Activated CD4-positive, alpha-beta T cell treated with anti-CD3 and anti-CD28 coated beads for 4 hours (primary cell): ENCODE results near the gene RNF213.
"Not testable (repeated sequence)": the region's sequence is repeated elsewhere in the genome, so short reads cannot be mapped to it uniquely, and the experiment has no call there.

ENCODE experiments used
- DNase-seq, 2 donors: peaks; one replicate each; pipeline ENCODE4 v3.0.0-alpha.2; 2020

The RNF213 gene

DNA sequence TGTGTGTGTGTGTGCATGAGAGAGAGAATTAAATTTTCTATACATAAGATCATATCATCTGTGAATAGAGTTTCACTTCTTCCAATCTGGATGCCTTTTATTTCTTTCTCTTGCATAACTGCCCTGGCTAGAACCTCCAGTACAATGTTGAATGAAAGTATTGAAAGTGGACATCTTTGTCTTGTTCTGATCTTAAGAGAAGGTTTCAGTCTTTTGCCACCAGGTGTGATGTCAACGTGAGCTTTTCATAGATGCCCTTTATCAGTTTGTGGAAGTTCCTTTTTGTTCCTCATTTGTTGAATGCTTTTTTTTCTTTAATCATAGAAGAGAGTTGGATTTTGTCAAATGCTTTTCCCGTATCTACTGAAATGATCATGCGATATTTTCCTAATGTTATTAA is 63.3 kb downstream of the RNF213 start:
- no peak for DNase-seq

DNA sequence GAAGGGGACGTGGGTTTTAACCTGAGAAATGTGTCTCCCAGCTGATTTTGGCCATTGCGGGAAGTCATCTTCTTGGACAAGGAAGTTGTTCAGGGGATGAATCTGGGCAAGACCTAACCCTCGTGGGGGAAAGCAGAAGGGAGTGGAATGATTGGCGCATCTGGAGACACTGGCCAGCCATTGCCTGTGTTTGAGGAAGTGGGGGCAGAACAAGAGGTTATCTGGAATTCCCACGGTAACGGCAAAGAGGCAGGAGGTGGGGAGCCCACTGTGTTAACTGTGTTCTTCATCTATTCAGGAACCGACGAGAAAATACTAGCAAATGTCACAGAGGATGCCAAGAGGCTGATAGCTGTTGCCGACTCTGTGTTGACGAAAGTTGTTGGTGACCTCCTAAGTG is 66.9 kb downstream of the RNF213 start:
- DNase-seq: no peak

DNA sequence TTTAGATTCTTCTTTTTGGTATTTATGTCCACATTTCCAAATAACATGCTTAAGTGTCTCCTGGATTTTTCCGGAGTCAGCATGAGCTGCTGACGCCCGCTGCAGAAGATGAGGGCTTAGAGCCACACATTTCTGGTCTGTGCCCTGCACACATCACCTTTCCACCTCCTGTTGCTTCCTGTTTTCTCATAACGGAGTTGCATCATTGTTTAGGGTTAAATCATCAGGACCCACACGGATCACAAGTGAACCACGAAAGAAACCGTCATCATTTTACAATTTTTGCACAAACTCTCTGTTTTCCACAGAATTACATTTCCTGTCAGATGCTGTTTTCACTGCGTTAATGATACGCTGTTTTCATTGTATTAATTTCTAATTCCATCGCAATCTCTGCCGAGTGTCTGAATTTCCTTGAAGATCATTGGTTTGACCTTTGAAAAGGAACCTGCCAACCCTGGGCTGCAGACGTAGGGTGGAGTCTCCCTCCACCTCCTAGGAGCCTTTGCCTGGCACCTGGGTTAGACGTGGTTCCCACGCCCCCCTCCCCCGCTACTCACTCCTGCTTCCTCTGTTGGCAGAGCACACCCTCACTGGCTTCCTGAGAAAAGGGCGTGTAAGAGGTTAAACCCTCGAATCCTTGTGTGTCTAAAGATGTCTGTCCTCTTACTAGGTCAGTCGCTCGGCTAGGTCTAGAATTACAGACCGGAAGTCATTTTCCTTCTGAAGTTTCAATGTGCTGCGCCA is 68.2 kb downstream of the RNF213 start:
- DNase-seq: no peak

DNA sequence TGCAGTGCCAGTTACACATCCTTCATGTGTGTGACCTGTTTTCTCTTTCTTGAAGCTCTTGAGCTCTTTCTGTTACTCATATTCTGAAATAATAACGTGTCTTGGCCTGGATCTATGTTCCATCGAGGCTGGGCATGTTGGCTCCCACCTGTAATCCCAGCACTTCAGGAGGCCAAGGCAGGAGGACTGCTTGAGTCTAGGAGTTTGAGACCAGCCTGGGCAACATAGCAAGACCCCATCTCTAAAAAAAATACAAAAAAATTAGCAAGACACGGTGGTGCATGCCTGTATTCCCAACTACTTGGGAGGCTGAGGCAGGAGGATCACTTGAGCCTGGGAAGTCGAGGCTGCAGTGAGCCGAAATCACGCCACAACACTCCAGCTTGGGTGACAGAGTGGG is 68.8 kb downstream of the RNF213 start:
- not testable (repeated sequence) for DNase-seq

DNA sequence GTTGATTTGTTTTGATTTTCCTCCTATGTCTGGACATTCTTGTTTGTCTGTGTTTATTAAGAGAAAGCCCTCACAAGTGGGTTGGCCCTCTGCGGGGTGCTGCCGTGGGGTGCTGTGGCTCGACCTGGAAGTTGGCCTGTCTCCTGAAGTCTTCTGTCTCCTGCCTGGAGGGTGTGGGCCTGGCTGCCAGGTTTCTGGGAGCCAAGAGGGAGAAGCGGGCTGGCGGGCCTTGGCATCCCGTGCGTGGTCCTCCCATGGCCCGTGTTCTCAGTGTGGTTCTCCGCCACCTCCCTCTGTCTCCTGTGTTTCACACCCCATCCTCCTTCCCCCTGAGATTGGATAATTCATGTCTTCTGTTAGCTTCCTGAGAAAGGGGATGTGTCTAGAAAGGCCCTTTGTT is 69.6 kb downstream of the RNF213 start:
- no peak for DNase-seq

DNA sequence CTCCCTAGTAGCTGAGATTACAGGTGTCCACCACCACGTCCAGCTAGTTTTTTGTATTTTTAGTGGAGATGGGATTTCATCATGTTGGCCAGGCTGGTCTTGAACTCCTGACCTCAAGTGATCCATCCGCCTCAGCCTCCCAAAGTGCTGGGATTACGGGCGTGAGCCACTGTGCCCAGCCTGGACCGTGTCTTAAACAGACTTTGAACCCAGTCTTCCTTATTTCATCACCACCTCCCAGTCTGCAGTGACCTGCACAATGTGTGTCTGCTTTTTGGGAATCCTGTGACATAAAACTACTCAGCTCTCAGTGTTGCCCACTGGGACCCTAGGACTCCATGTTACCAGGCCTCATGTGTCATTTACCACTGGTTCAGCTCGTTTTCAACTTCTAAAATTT is 70.3 kb downstream of the RNF213 start:
- not testable (repeated sequence) for DNase-seq

DNA sequence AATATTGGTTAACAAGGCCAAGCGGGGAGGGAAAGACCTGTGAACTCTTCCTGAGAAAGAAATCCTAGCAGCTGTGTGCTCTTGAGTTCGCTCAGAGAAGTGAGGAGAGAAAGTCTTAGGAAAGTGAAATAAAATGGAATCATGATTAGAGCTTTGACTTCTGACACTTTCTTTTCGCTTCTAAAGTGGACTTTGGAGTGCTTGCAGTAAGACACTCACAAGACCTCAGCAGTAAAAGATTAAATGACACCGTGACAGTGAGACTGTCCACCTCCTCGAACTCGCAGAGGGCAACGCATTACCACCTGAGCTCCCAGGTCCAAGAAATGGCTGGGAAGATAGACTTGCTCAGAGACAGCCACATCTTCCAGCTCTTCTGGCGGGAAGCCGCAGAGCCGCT is 71.2 kb downstream of the RNF213 start:
- DNase-seq: no peak

DNA sequence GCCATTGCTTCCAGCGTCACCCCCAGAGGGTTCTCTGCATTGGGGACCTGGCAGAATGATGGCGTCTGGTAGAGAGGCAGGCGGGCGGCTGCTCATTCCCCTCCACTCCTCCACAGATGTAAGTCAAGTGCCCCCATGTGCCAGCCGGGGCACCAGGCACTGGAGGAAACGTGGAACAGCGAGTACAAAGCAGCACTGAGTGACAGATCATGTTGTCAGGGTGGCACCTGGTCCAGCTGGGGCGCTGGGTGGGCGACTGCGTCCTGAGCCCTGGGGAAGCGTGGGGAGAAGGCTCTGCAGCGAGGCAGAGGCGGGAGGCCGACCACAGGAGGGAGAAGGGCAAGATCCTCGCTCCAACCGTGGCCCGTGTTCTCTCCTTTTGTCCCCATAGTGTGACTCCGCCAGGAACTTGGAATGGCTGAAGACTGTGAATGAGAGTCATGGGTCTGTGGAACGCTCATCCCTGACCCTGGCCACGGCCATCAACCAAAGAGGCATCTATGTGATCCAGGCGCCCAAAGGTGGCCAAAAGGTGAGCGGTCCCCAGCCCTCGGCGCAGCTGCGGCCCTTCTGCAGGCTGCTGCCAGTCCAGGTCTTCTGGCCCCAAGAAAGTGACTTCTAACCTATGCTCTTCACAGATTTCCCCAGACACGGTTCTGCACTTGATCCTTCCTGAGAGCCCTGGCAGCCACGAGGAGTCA is 76.7 kb downstream of the RNF213 start:
- no peak for DNase-seq

DNA sequence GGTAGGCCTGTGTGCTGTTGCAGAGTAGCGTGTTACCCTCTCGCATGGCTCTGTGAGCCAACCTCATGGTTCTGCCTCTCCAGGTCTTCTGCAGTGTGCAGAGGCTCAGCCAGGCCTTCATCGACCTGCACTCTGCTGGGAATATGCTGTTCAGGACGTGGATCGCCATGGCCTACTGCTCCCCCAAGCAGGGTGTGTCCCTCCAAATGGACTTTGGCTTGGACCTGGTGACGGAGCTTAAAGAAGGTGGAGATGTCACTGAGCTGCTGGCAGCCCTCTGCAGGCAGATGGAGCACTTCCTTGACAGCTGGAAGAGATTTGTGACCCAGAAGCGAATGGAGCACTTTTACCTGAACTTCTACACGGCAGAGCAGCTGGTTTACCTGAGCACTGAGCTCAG is 78.5 kb downstream of the RNF213 start:
- no peak for DNase-seq

DNA sequence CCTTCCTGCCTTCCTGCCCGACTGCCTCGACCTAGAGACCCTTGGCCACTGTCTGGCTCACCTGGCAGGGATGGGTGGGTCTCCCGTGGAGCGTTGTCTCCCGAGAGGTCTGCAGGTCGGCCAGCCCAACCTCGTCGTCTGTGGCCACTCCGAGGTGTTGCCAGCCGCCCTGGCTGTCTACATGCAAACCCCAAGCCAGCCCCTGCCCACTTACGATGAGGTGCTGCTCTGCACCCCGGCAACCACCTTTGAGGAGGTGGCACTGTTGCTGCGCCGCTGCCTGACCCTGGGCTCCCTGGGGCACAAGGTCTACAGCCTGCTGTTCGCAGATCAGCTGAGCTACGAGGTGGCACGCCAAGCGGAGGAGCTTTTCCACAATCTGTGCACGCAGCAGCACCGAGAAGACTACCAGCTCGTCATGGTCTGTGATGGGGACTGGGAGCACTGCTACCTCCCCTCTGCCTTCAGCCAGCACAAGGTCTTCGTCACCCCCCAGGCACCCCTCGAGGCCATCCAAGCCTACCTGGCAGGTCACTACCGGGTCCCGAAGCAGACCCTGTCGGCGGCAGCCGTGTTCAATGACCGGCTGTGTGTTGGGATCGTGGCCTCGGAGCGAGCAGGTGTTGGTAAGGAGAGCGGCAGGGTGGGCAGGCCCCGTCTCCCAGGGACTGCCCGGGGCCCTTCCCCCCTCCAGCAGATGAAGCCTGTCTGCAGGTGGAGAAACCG is 79.2 kb downstream of the RNF213 start:
- DNase-seq: no peak

DNA sequence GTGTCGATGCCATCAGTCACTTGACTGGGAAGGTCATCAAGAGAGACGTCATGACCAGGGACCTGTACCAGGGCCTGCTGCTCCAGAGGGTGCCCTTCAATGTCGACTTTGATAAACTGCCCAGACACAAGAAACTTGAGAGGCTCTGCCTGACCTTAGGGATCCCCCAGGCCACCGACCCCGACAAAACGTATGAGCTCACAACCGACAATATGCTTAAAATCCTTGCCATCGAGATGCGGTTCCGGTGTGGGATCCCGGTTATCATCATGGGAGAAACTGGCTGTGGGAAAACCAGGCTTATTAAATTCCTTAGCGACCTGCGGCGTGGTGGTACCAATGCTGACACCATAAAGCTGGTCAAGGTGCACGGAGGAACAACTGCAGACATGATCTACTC is 84.7 kb downstream of the RNF213 start:
- DNase-seq: no peak

DNA sequence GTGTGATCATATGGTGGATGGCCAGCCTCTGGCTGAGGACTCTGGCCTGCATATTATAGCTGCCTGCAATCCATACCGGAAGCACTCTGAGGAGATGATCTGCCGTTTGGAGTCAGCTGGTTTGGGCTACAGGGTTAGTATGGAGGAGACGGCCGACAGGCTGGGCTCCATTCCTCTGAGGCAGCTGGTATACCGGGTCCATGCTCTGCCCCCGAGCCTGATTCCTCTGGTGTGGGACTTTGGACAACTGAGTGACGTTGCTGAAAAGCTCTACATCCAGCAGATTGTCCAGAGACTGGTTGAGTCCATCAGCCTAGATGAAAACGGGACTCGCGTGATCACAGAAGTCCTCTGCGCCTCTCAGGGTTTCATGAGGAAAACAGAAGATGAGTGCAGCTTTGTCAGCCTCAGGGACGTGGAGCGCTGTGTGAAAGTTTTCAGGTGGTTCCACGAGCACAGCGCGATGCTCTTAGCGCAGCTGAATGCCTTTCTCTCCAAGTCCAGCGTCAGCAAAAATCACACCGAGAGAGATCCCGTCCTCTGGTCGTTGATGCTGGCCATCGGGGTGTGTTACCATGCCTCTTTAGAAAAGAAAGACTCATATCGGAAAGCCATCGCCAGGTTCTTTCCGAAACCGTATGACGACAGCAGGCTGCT is 85.3 kb downstream of the RNF213 start:
- DNase-seq: no peak

DNA sequence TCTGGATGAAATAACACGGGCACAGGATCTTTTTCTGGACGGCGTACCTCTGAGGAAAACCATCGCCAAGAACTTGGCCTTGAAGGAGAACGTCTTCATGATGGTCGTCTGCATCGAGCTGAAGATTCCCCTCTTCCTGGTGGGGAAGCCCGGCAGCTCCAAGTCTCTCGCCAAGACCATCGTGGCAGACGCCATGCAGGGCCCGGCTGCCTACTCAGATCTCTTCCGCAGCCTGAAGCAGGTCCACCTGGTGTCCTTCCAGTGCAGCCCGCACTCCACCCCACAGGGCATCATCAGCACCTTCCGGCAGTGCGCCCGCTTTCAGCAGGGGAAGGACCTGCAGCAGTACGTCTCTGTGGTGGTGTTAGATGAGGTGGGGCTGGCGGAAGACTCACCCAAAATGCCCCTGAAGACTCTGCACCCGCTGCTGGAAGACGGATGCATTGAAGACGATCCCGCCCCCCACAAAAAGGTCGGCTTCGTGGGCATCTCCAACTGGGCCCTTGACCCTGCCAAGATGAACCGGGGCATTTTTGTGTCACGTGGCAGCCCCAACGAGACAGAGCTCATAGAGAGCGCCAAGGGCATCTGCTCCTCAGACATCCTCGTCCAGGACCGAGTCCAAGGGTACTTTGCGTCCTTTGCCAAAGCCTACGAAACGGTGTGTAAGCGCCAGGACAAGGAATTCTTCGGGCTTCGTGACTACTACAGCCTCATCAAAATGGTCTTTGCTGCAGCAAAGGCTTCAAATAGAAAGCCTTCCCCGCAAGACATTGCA is 86.0 kb downstream of the RNF213 start:
- DNase-seq: no peak

DNA sequence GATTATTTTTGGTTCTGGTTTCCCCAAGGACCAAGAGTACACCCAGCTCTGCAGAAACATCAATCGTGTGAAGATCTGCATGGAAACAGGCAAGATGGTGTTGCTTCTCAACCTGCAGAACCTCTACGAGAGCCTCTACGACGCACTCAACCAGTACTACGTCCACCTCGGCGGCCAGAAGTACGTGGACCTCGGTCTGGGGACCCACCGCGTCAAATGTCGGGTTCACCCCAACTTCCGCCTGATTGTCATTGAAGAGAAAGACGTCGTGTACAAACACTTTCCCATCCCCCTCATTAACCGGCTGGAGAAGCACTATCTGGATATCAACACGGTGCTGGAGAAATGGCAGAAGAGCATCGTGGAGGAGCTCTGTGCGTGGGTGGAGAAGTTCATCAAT is 86.9 kb downstream of the RNF213 start:
- no peak for DNase-seq

DNA sequence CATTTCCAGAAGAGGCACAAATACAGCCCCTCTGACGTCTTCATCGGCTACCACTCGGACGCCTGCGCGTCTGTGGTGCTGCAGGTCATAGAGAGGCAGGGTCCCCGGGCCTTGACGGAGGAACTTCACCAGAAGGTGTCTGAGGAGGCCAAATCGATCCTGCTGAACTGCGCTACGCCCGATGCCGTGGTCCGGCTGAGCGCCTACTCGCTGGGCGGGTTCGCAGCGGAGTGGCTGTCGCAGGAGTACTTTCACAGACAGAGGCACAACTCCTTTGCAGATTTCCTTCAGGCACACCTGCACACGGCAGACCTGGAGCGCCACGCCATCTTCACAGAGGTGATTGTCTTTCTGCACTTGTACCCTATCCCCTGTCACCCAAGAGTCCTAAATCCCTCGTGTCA is 87.3 kb downstream of the RNF213 start:
- DNase-seq: no peak

DNA sequence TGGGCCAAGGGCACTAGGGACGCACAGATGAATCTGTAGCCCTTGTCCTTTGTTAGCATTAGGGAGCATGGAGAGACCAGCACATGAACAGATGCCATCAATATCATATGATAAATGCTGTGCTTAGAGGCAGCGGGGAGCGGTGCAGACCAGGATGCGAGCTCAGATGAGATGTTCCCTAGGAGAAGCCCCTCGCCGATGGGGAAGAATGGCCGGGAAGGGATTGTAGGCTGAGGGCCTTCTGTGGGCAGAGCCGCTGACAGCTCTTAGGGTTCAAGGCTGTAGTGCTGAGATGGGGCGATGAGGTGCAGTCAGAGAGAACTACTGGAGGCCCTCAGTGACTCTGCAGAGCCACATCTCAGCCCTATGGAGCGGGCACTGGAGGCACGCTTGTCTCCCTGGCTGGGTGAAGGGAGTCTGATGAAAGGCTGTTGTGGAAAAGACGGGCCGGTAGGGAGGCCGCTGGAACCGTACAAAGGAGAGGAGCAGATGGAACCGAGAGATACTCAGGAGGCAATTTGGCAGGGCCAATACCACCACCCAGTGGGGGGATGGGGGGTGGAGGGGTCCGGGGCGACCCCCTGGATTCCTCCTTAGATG is 88.0 kb downstream of the RNF213 start:
- DNase-seq: no peak

DNA sequence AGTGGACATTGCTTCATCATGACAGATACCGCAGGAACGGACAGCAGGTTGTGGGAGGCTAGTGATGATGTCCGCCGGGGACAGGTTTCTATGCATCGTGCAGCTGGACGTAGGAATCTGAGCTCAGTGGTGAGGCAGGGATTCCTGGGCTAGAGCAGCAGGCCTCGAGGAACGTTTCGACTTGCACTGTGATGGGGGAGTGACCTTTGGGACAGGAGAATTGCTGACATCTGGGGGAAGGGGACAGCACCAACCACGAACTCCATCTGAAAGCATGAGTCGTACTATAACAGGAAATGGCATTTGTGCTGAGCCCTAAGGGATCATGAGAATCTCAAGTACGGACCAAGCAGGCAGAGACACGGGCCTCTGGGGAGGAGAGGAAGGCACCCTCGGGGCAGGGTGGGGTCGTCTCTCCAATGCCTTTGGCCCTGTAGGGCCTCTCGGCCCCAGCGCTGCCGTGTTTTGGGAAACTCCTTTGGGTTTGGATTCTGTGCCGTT is 88.5 kb downstream of the RNF213 start:
- no peak for DNase-seq

DNA sequence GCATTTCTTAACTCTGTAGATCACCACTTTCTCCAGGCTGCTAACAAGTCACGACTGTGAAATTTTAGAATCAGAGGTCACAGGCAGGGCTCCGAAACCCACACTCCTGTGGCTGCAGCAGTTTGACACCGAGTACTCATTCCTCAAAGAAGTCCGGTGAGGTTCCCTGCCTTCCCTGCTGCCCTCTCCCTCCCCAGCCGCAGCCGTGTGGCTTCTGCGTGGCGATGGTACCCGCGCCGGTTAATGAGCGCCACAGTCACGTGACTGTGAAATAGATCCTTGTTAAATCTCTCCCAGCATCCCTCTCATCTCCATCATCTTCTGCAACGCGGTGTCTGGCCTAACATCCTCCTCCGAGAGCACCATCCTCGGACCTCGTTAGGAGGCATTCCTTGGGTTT is 89.1 kb downstream of the RNF213 start:
- no peak for DNase-seq

DNA sequence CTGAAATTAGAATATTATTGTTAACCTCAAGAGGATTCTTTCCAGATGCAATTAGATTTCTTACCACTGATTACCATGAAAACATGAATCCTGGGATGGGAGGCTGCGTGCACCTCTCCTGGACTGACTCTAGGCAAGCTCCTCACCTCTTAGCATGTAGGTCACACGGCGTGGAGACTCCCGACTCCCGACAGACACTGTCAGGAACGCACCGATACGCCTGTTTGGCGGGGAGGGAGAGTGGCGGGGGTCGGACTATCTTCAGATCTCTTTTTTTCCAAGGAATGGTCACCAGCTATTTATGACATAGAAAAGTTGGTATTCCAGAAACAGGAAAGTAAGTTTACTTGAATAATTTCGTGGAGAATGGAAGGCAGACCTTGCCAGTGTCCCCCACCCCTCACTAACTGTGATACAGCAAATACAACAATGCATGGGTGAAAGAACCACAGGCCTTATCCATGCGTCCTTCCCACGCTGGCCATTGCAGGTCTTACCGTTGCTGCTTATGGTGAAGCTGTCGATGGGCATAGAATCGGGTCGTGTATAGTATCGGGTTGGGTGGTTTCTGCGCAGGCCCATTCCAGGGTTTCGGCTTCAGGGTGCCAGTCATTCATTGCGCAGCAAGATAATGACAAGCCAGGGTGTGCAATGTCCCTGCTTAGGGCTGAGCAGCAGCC is 91.7 kb downstream of the RNF213 start:
- no peak for DNase-seq

DNA sequence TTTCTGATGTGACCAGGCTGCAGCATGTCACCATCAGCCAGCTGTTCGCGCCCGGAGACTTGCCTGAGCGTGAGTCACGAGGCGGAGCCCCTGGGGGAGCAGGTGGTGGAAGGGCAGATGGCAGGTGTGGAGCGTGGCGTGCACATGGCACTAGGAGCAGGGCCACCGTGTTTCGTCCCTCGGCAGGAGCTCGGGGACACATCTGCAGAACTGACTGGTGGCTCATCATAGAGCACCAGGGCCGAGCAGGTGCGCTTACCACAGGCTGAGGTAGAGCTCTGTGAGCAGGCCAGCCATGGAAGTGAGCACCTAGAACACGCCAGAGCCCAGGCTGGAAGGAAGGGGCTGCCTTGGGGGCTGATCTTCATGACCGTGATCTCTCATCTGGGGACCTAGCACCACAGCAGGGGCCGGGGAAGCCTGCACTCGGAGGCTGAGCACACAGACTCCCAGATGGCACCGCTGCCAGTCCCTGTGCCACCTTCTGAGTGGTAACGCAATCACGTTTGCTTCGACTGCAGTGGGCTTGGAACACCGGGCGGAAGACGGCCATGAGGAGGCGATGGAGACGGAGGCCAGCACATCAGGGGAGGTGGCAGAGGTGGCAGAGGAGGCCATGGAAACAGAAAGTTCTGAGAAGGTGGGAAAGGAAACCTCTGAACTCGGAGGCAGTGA is 92.5 kb downstream of the RNF213 start:
- no peak for DNase-seq

DNA sequence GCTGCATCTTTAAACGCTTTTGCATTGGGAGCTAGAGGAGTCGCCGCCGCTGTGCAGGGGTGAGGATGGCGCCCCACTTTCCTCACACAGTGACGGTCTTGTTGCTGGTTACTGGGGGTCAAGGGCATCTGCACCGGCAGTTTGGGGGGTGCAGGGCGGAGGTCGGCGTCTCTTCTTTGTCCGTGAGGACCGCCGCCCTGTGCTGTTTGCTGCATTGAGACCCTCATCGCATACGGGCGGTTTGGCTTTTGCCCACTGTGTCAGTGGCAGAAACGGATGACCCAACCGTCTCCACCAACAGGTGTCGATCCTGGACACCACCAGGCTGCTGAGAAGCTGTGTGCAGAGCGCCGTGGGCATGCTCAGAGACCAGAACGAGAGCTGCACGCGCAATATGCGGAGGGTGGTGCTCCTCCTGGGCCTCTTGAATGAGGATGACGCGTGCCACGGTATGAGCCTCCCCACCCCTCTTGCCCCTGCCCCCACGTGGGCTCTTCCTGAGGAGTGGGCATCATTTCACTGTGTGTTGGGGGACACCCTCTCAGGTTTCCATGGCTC is 93.1 kb downstream of the RNF213 start:
- DNase-seq: no peak
